ENCODE results near the gene LRRC37A.

DNA sequence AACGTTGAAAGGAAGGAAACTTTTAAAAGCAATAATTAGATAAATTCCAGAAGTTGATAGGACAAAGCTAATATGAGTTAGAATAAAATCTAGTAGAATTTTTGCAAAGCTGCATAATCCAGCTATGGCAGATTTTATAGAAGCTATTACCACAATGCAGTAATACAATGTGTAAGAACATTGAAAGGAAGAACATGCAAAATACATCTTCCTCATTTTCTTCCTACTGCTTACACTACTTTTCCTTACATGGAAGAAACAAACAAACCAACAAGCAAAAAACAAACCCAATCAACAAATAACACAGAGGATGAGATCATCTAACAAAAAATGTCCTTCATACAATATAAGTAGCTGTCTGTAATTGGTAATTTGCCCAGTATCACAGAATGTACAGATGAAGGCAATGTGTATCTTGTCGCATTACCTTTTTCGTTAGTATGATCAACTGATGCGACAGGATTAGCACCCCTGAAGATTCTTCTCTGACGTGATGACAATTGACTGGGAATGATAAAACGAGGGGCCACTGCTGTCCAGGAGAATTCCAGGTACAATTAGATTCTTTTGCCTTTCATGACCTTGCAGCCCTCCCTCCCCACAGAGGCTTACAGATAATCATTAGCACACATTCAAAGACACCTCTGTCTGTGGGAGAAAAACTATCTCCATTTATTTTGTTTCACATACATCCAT lies 21.2 kb upstream of the LRRC37A start:
- no peak for TF ChIP-seq RXRA (IDR thresholded peaks at IDR 0.05; ENCODE audit: borderline replicate concordance, low read depth)
- TF ChIP-seq RAD21 (IDR thresholded peaks at IDR 0.05; ENCODE audit: low read length), result no peak
- TF ChIP-seq, protein P1, sequence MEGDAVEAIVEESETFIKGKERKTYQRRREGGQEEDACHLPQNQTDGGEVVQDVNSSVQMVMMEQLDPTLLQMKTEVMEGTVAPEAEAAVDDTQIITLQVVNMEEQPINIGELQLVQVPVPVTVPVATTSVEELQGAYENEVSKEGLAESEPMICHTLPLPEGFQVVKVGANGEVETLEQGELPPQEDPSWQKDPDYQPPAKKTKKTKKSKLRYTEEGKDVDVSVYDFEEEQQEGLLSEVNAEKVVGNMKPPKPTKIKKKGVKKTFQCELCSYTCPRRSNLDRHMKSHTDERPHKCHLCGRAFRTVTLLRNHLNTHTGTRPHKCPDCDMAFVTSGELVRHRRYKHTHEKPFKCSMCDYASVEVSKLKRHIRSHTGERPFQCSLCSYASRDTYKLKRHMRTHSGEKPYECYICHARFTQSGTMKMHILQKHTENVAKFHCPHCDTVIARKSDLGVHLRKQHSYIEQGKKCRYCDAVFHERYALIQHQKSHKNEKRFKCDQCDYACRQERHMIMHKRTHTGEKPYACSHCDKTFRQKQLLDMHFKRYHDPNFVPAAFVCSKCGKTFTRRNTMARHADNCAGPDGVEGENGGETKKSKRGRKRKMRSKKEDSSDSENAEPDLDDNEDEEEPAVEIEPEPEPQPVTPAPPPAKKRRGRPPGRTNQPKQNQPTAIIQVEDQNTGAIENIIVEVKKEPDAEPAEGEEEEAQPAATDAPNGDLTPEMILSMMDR (IDR thresholded peaks at IDR 0.05), result no peak
- no peak for TF ChIP-seq TAF1 (IDR thresholded peaks at IDR 0.05; ENCODE audit: borderline replicate concordance, low read depth, low read length)
- TF ChIP-seq YY1 (IDR thresholded peaks at IDR 0.05; ENCODE audit: low read depth), result no peak
- no peak for TF ChIP-seq TEAD4 (IDR thresholded peaks at IDR 0.05; ENCODE audit: borderline replicate concordance, insufficient read depth)
- TF ChIP-seq FOXM1 (IDR thresholded peaks at IDR 0.05; ENCODE audit: low read depth), result no peak
- no peak for TF ChIP-seq MXI1 (IDR thresholded peaks at IDR 0.05; ENCODE audit: low read depth, low read length)
- TF ChIP-seq SMC3 (IDR thresholded peaks at IDR 0.05; ENCODE audit: low read depth, low read length), result no peak
- TF ChIP-seq, protein P2, sequence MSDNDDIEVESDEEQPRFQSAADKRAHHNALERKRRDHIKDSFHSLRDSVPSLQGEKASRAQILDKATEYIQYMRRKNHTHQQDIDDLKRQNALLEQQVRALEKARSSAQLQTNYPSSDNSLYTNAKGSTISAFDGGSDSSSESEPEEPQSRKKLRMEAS (IDR thresholded peaks at IDR 0.05; ENCODE audit: low read depth), result no peak
- TF ChIP-seq POLR2AphosphoS5 (IDR thresholded peaks at IDR 0.05; ENCODE audit: low read depth, low read length), result no peak

Measured in SK-N-SH (cell line).